Measurements from ENCODE around the gene SDHA.
"Not testable (repeated sequence)": the region's sequence is repeated elsewhere in the genome, so short reads cannot be mapped to it uniquely, and the experiment has no call there.

Gene SDHA

GRCh38 chr5:300691-301435 lies 82.7 kb downstream of the SDHA start:
- not testable (repeated sequence) for DNase-seq (ENCODE audit: low spot score)

- not testable (repeated sequence) for DNase-seq (ENCODE audit: low spot score)
These were observed 84.3 kb downstream of the SDHA start for GRCh38 chr5:302416-302815.

- DNase-seq (ENCODE audit: low spot score) = no peak
These were observed 84.8 kb downstream of the SDHA start for GRCh38 chr5:302966-303365.

GRCh38 chr5:303741-304140 lies 85.6 kb downstream of the SDHA start:
- DNase-seq (ENCODE audit: low spot score) = not testable (repeated sequence)

- no peak for DNase-seq (ENCODE audit: low spot score)
These were observed 86.9 kb downstream of the SDHA start for GRCh38 chr5:305050-305449.

GRCh38 chr5:305459-305858 lies 87.3 kb downstream of the SDHA start:
- no peak for DNase-seq (ENCODE audit: low spot score)

- DNase-seq (ENCODE audit: low spot score) = no peak
These were observed 88.1 kb downstream of the SDHA start for GRCh38 chr5:306011-306805.

All from AG08395 (cell line).